ENCODE results near the gene MTHFD2.

Gene MTHFD2

DNA sequence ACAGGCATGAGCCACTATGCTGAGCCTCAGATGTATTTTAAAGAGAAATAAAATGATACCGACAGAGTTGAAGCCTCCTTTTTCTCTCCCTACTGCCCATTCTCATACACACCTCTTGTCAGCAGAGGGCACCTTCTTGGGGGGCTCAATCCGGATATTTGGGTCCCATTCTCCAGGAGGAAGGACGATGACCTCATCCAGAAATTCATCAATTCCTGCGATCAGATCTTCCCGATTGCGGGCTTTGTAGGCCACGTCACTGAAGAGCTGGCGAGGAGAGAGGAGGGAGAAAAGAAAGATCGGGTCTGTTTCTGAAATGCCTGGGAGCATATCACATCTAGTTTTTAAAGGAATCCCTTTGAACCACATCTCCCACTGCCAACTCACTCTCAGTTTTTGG lies 54.4 kb downstream of the MTHFD2 start:
- TF ChIP-seq, protein P1, sequence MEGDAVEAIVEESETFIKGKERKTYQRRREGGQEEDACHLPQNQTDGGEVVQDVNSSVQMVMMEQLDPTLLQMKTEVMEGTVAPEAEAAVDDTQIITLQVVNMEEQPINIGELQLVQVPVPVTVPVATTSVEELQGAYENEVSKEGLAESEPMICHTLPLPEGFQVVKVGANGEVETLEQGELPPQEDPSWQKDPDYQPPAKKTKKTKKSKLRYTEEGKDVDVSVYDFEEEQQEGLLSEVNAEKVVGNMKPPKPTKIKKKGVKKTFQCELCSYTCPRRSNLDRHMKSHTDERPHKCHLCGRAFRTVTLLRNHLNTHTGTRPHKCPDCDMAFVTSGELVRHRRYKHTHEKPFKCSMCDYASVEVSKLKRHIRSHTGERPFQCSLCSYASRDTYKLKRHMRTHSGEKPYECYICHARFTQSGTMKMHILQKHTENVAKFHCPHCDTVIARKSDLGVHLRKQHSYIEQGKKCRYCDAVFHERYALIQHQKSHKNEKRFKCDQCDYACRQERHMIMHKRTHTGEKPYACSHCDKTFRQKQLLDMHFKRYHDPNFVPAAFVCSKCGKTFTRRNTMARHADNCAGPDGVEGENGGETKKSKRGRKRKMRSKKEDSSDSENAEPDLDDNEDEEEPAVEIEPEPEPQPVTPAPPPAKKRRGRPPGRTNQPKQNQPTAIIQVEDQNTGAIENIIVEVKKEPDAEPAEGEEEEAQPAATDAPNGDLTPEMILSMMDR (conservative IDR thresholded peaks at IDR 0.05; ENCODE audit: low read length) = no peak
- no peak overlapping the region for H3K4me3 ChIP-seq (ENCODE audit: low read length)

DNA sequence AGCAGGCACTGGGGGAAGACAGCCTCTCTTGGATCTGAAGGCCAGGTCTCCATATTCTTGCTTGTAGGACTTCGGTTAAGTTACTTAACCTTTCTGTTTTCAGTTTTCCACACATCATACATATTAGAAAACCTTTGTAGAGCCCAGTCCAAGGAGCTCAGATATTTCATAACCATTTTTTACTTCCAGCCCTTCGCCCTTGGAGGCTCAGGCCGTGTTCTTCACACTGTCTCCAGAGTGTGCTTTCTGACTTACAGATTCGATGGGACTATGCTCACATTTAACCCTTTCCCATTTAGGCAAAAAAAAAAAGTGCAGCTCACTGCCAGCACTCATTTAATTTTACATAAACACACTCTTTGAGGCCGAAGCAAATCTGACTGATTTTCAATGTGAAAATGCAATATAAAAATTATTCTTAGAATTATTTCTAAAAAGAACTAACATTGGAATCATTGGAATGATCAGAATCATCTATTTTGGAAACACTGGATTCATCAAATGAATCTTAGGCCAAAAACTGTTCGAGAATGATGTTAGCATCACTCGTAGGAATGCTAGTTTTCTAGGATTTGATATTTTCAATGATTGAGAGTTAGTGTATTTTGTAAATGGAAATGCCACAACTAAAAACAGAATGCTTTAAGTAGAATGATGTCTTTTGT lies 55.0 kb downstream of the MTHFD2 start:
- TF ChIP-seq, protein P1 (conservative IDR thresholded peaks at IDR 0.05; ENCODE audit: low read length) = no peak

More for the DNA sequence above, 54.4 kb downstream of the MTHFD2 start:
- DNase-seq (ENCODE audit: low read depth) = no peak

DNA sequence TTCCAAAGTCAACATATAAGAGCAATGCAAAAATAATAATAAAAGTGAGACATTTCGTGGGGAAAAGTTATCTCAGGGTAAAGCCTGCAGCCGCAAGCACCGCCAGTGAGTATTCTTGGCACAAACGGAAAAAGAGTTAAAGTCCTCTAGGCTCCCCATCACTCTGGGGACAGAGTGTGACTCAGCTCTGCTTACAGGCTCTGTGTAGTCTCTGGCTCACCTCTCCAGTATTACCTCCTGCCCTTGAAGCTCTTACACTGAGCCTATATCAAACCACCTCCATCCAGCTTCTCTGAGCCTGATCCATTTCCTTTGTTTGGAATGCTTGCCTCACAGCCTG lies 55.5 kb downstream of the MTHFD2 start:
- TF ChIP-seq, protein P1 (conservative IDR thresholded peaks at IDR 0.05; ENCODE audit: low read length) = no peak
- no peak for DNase-seq (ENCODE audit: low read depth)
- no peak overlapping the region for H3K4me3 ChIP-seq (ENCODE audit: low read length)

More for the DNA sequence above, 55.0 kb downstream of the MTHFD2 start:
- no peak for DNase-seq (ENCODE audit: low read depth)
- H3K4me3 ChIP-seq (ENCODE audit: low read length) = no peak overlapping the region

DNA sequence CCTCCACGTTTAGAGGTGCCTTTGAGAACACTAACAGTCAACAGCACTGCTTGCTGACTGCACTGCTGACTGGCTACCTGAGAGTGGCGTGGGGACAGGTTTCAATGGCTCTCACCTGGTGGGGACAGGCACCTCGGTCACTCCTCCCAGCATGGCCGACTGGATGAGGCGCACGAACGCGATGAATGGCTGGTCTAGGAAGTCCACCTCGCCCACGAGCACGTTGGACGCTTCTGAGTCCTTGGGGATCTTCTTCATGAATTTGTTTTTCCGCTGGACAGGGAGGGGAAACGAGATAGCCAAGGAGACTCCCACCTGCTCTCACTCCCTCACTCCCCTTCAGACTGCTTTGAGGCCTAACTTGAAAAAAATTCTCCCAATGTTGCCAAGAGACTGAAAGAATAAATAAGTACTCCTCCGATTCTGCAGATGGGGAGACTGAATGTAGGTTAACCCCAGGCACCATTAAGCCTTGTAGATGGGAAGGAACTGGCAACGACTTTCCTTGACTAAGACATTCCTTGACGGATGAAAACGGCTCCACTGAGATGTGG lies 57.3 kb downstream of the MTHFD2 start:
- DNase-seq (ENCODE audit: low read depth) = no peak
- H3K4me3 ChIP-seq (ENCODE audit: low read length) = no peak overlapping the region
- TF ChIP-seq, protein P1 (conservative IDR thresholded peaks at IDR 0.05; ENCODE audit: low read length) = no peak

DNA sequence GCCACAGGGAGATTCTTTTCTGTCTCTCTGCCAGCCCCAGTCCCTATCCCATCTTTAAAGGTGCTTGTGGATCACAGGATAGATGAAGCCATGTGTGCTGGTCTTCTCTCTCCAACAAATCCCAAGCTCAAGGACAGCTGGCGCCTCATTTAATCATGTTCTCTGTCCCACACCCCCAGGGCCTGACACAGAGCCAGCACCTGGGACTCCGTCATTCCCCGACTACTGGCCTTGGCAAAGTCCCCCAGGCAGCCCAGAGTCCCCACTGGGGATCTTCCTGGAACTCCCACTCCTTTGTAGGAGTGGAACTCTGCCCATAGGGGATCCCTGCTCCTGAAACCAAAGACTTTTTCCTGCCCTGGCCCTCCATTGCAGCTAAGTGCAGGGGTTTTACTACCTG lies 60.8 kb downstream of the MTHFD2 start:
- DNase-seq (ENCODE audit: low read depth) = no peak
- H3K4me3 ChIP-seq (ENCODE audit: low read length) = no peak overlapping the region
- TF ChIP-seq, protein P1 (conservative IDR thresholded peaks at IDR 0.05; ENCODE audit: low read length) = no peak

DNA sequence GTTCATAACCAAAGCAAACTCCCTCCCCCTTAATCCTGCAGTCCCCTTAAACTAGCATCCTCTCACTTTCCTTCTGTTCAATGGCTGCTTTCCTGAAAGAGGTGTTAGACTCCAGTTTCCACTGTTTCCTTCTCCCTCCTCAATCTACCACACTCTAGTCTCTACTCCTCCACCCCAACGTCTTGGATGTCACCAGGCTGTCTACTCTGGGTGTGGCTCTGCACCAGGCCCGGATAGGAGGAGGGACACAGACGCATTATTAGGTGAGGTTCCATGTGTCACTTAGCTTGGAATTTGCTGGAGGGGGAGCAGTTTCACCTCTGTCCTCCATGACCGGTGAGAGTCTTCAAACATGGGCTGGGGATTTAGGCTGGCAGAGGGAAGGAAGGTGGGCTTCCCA lies 61.3 kb downstream of the MTHFD2 start:
- TF ChIP-seq, protein P1 (conservative IDR thresholded peaks at IDR 0.05; ENCODE audit: low read length) = no peak
- no peak for DNase-seq (ENCODE audit: low read depth)
- H3K4me3 ChIP-seq (ENCODE audit: low read length) = no peak overlapping the region

DNA sequence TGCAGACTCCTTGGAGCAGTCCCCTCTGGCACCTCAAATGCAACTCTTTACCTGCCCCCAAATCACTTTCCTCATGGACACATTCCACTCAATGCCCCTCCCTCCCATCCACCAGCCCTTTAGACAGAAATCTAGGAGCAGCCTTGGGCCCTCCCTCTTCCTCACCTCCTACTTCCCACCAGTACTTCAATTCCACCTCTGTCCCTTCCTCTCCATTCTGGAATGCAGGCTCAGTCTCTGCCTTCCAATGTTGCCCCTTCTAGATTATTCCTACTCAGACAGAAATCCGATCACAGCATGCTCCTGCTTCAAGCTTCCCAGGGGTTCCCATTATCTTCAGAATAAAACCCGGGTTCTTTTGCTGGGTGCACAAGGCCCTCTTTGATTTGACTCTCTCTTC lies 62.1 kb downstream of the MTHFD2 start:
- no peak for DNase-seq (ENCODE audit: low read depth)
- TF ChIP-seq, protein P1 (conservative IDR thresholded peaks at IDR 0.05; ENCODE audit: low read length) = no peak
- no peak overlapping the region for H3K4me3 ChIP-seq (ENCODE audit: low read length)
